SH-SY5Y (cell line): Measurements from ENCODE around the gene CRACDL.

Experiments used
- GATA2 ChIP-seq: IDR thresholded peaks from 2 replicates; pipeline ENCODE4 v1.6.1; 2011; ENCODE audit warnings: mild to moderate bottlenecking, low read depth, low read length
- GATA3 ChIP-seq: IDR thresholded peaks from 2 replicates; pipeline ENCODE4 v1.6.1; 2011; ENCODE audit warnings: low read depth, mild to moderate bottlenecking, low read length, moderate library complexity

GRCh38 chr2:98773907-98774306 lies 162.1 kb downstream of the CRACDL start:
- TF ChIP-seq GATA2: no peak
- no peak for TF ChIP-seq GATA3
